K562 (cell line): ENCODE measurements around the gene CLIP1. TPM values are rescaled to one million over a fixed set of nuclear protein-coding genes. Genes with fewer than 3 reads are reported as not detected.

Experiments used
- ATF1 ChIP-seq, 2 experiments: fragments of 450-650 bp in 1 of 2; IDR thresholded peaks; 2 replicates each; pipeline ENCODE4 v1.6.1; 2016; ENCODE audit warnings: missing compliant biosample characterization in 1 of 2, missing genetic modification characterization in 1 of 2
- BRF1 ChIP-seq: IDR thresholded peaks from 3 replicates; pipeline ENCODE4 v1.6.1; 2011; ENCODE audit warnings: borderline replicate concordance, mild to moderate bottlenecking; ENCODE audit not compliant: insufficient read length; ENCODE audit errors: extremely low read depth
- CCNT2 ChIP-seq: IDR thresholded peaks from 2 replicates; pipeline ENCODE4 v1.6.1; 2011; ENCODE audit warnings: borderline replicate concordance, low read depth, mild to moderate bottlenecking, moderate library complexity, mixed read lengths, low read length; ENCODE audit not compliant: insufficient read length; ENCODE audit errors: extremely low read depth
- DMBX1 ChIP-seq: fragments of 250-450 bp; sonication (Bioruptor Pico); IDR thresholded peaks from 2 replicates; pipeline ENCODE4 v1.8.0; 2022; ENCODE audit warnings: inconsistent platforms, mild to moderate bottlenecking, moderate library complexity, borderline replicate concordance
- FIP1L1 ChIP-seq: fragments of 200-400 bp; formaldehyde crosslinking; IDR thresholded peaks from 2 replicates; pipeline ENCODE4 v1.6.1; 2018; ENCODE audit warnings: mild to moderate bottlenecking, low read depth, low read length; ENCODE audit not compliant: poor library complexity, severe bottlenecking
- KLF1 ChIP-seq: fragments of 450-650 bp; IDR thresholded peaks from 2 replicates; pipeline ENCODE4 v1.6.1; 2016; ENCODE audit warnings: missing genetic modification characterization, missing compliant biosample characterization
- MIER1 ChIP-seq: fragments of 450-650 bp; IDR thresholded peaks from 2 replicates; pipeline ENCODE4 v1.6.1; 2016; ENCODE audit warnings: antibody characterized with exemption, mild to moderate bottlenecking, low read depth
- POLR2A ChIP-seq: fragments of 450-650 bp; conservative IDR thresholded peaks from 2 replicates; pipeline ENCODE4 v1.6.1; 2016
- RCOR1 ChIP-seq, 2 experiments: IDR thresholded peaks; 2 replicates each; pipeline ENCODE4 v1.6.1; 2012; ENCODE audit warnings: low read depth in 2 of 2, low read length in 2 of 2, borderline replicate concordance in 1 of 2, improper control_type of control experiment in 1 of 2
- SNRNP70 ChIP-seq: fragments of 200-400 bp; formaldehyde crosslinking; optimal IDR thresholded peaks from 2 replicates; pipeline ENCODE3; 2017; ENCODE audit warnings: low read depth, low read length
- TOE1 ChIP-seq, 2 experiments: fragments of 450-650 bp in 1 of 2; sonication (generic) in 1 of 2; formaldehyde crosslinking in 1 of 2; IDR thresholded peaks; 2 replicates each; pipeline versions ENCODE4 v1.7.1 to v1.8.0; 2016 to 2022; ENCODE audit warnings: borderline replicate concordance in 2 of 2, mild to moderate bottlenecking in 2 of 2, antibody characterized with exemption in 1 of 2, inconsistent platforms in 1 of 2, low read depth in 1 of 2, missing genetic modification reagents in 1 of 2, moderate library complexity in 1 of 2
- ZNF253 ChIP-seq: fragments of 250-450 bp; sonication (Bioruptor Pico); conservative IDR thresholded peaks from 2 replicates; pipeline ENCODE4 v1.6.1; 2021; ENCODE audit warnings: mild to moderate bottlenecking
- ZNF696 ChIP-seq: fragments of 250-450 bp; sonication (Bioruptor Pico); conservative IDR thresholded peaks from 2 replicates; pipeline ENCODE4 v1.4.0; 2020; ENCODE audit warnings: mild to moderate bottlenecking, moderate library complexity
- ZNF778 ChIP-seq: fragments of 450-650 bp; formaldehyde crosslinking; IDR thresholded peaks from 2 replicates; pipeline ENCODE4 v1.4.0; 2020; ENCODE audit warnings: mild to moderate bottlenecking, moderate library complexity
- polyA plus RNA-seq, 8 experiments: library from polyadenylated mRNA; depleted of rRNA in 4 of 8; stranded (reverse) in 5 of 8; unstranded in 3 of 8; fragments of >200 nt; fragmentation: Nextera tagmentation in 2 of 8; fragmentation: Illumina TruSeq in 1 of 8; extraction: Ambion mirVana in 2 of 8; extraction: Trizol in 1 of 8; gene quantifications; 2 replicates each; pipeline versions ENCODE4 v1.2.1 to v1.2.3, GENCODE V29; 2011 to 2014; ENCODE audit warnings: inconsistent platforms in 1 of 8, missing spikeins in 1 of 8
- total RNA-seq, 7 experiments: library from RNA; depleted of rRNA in 6 of 7; stranded (reverse); fragments of >200 nt in 6 of 7; fragmentation: Illumina TruSeq in 2 of 7; extraction: Trizol in 2 of 7; gene quantifications; 2 replicates each; pipeline versions ENCODE4 v1.2.1 to v1.2.3, GENCODE V29; 2011 to 2021; ENCODE audit warnings: low replicate concordance in 1 of 7
- TF ChIP-seq, protein P1 (sequence below): fragments of 250-450 bp; sonication (Bioruptor Pico); IDR thresholded peaks from 2 replicates; pipeline ENCODE4 v1.8.0; 2021; ENCODE audit warnings: mild to moderate bottlenecking, moderate library complexity
- TF ChIP-seq, protein P2 (sequence below): fragments of 450-650 bp; formaldehyde crosslinking; conservative IDR thresholded peaks from 2 replicates; pipeline ENCODE4 v1.4.0; 2022; ENCODE audit warnings: mild to moderate bottlenecking, missing genetic modification characterization
- TF ChIP-seq, protein P3 (sequence below), 2 experiments: fragments of 150-350 bp in 1 of 2; IDR thresholded peaks; 2 replicates each; pipeline ENCODE4 v1.6.1; 2012 to 2016; ENCODE audit warnings: low read depth in 2 of 2, low read length in 2 of 2, mild to moderate bottlenecking in 1 of 2, moderate library complexity in 1 of 2
- TF ChIP-seq, protein P4 (sequence below): fragments of 450-650 bp; formaldehyde crosslinking; IDR thresholded peaks from 2 replicates; pipeline ENCODE4 v1.4.0; 2022; ENCODE audit warnings: missing genetic modification characterization

Gene CLIP1
- total and polyA plus RNA-seq, 9 of the 15 experiments (the other 6 are each of a cell fraction or from before 2014, with no cell fraction given), result 5.8 to 33.9 (median 27.6) TPM

DNA sequence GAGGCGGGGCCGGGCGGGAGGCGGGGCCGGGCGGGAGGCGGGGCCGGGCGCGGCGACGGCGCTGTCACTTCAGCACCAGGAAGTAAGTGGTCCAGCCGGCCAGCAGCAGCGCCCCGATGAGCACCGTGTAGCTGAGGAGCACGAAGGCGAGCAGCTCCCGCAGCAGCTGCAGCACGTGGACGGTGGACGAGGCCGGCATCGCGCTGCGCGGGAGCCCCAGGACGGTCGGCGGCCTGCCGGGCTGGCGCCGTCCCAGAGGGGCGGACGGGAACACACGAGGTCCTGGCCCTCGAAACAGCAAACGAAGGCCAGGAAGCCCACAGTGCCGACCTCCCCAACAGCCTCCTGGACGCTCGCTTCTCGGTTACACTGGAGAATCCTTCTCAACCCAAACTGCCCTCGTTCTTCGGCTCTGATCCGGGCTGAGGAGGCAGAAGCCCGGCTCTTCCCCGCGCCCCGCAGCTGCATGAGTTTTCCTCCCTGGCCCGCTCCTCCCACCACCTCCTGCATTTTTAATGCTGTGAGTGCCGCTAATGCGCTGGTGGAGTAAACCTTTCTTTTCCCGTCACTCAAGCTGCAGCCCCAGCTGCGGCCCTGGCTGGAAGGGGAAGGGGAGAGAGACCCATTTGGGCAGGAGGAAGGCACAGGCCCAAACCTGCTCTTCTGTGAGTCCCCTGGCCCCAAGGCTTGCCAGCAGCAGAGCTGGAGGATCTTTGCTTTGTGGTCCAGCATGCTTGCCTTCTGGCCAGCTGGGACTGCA is 195.9 kb downstream of the CLIP1 start (continued):
- TF ChIP-seq, protein P1, sequence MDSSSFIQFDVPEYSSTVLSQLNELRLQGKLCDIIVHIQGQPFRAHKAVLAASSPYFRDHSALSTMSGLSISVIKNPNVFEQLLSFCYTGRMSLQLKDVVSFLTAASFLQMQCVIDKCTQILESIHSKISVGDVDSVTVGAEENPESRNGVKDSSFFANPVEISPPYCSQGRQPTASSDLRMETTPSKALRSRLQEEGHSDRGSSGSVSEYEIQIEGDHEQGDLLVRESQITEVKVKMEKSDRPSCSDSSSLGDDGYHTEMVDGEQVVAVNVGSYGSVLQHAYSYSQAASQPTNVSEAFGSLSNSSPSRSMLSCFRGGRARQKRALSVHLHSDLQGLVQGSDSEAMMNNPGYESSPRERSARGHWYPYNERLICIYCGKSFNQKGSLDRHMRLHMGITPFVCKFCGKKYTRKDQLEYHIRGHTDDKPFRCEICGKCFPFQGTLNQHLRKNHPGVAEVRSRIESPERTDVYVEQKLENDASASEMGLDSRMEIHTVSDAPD (CRISPR knock-in tag), result no peak
- TF ChIP-seq, protein P2, sequence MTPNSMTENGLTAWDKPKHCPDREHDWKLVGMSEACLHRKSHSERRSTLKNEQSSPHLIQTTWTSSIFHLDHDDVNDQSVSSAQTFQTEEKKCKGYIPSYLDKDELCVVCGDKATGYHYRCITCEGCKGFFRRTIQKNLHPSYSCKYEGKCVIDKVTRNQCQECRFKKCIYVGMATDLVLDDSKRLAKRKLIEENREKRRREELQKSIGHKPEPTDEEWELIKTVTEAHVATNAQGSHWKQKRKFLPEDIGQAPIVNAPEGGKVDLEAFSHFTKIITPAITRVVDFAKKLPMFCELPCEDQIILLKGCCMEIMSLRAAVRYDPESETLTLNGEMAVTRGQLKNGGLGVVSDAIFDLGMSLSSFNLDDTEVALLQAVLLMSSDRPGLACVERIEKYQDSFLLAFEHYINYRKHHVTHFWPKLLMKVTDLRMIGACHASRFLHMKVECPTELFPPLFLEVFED (CRISPR knock-in tag), result no peak
- peak in 1 of 2 experiments; percentile 29; a peak in 1 of 4 replicates for TF ChIP-seq RCOR1 (IDR thresholded peaks at IDR 0.05; ENCODE audit: borderline replicate concordance in 1 of 2, low read depth in 2 of 2, low read length in 2 of 2)
- TF ChIP-seq BRF1, result no peak
- TF ChIP-seq, protein P3, sequence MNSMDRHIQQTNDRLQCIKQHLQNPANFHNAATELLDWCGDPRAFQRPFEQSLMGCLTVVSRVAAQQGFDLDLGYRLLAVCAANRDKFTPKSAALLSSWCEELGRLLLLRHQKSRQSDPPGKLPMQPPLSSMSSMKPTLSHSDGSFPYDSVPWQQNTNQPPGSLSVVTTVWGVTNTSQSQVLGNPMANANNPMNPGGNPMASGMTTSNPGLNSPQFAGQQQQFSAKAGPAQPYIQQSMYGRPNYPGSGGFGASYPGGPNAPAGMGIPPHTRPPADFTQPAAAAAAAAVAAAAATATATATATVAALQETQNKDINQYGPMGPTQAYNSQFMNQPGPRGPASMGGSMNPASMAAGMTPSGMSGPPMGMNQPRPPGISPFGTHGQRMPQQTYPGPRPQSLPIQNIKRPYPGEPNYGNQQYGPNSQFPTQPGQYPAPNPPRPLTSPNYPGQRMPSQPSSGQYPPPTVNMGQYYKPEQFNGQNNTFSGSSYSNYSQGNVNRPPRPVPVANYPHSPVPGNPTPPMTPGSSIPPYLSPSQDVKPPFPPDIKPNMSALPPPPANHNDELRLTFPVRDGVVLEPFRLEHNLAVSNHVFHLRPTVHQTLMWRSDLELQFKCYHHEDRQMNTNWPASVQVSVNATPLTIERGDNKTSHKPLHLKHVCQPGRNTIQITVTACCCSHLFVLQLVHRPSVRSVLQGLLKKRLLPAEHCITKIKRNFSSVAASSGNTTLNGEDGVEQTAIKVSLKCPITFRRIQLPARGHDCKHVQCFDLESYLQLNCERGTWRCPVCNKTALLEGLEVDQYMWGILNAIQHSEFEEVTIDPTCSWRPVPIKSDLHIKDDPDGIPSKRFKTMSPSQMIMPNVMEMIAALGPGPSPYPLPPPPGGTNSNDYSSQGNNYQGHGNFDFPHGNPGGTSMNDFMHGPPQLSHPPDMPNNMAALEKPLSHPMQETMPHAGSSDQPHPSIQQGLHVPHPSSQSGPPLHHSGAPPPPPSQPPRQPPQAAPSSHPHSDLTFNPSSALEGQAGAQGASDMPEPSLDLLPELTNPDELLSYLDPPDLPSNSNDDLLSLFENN (IDR thresholded peaks at IDR 0.05; ENCODE audit: low read depth in 2 of 2, low read length in 2 of 2), result no peak
- no peak for TF ChIP-seq ZNF253
- no peak; the same call in 1 of the 2 replicates for TF ChIP-seq TOE1 (IDR thresholded peaks at IDR 0.05; ENCODE audit: borderline replicate concordance)
- 0 out of 2 replicates have a peak, but pooled peaks have one; percentile 25 for TF ChIP-seq TOE1 (CRISPR knock-in tag; IDR thresholded peaks at IDR 0.05; ENCODE audit: borderline replicate concordance, low read depth)
- peak; percentile 8 for TF ChIP-seq CCNT2
- TF ChIP-seq MIER1, result peak; percentile 84
- TF ChIP-seq SNRNP70, result no peak
- TF ChIP-seq ZNF696 (CRISPR knock-in tag), result no peak
- peak; percentile 4; the same call in 1 of the 2 replicates for TF ChIP-seq ATF1 (CRISPR knock-in tag; IDR thresholded peaks at IDR 0.05)
- no peak for TF ChIP-seq ATF1 (tag; IDR thresholded peaks at IDR 0.05)
- TF ChIP-seq DMBX1 (CRISPR knock-in tag), result peak; percentile 79; the same call in 1 of the 2 replicates
- no peak for TF ChIP-seq POLR2A
- no peak for TF ChIP-seq ZNF778 (CRISPR knock-in tag)
- no peak for TF ChIP-seq FIP1L1
- TF ChIP-seq, protein P4, sequence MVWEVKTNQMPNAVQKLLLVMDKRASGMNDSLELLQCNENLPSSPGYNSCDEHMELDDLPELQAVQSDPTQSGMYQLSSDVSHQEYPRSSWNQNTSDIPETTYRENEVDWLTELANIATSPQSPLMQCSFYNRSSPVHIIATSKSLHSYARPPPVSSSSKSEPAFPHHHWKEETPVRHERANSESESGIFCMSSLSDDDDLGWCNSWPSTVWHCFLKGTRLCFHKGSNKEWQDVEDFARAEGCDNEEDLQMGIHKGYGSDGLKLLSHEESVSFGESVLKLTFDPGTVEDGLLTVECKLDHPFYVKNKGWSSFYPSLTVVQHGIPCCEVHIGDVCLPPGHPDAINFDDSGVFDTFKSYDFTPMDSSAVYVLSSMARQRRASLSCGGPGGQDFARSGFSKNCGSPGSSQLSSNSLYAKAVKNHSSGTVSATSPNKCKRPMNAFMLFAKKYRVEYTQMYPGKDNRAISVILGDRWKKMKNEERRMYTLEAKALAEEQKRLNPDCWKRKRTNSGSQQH, result 0 out of 2 replicates have a peak, but pooled peaks have one; percentile 23
- no peak for TF ChIP-seq KLF1 (tag)
